Lower lobe of right lung (tissue), 2 donors: ENCODE data around the gene GATA5. TPM values are rescaled to one million over a fixed set of nuclear protein-coding genes. Genes with fewer than 3 reads are reported as not detected.
A peak's percentile ranks its signal among the peaks of the same experiment; 100 is the strongest.

Experiments used
- ATAC-seq, 2 donors: fragments of 200-7000 bp; cut with Tn5 transposase; one replicate each; pipeline ENCODE4 v1.9.1; 2020 to 2022; ENCODE audit warnings: mild to moderate bottlenecking in 2 of 2, moderate library complexity in 2 of 2
- DNase-seq: peaks from one replicate; pipeline ENCODE4 v3.0.0-alpha.2; 2020
- H3K27ac ChIP-seq: fragments of 200-600 bp; one replicate; pipeline ENCODE4 v1.8.0; 2022
- H3K27me3 ChIP-seq: fragments of 200-600 bp; one replicate; pipeline ENCODE4 v1.8.0; 2022; ENCODE audit warnings: low read depth
- H3K36me3 ChIP-seq: fragments of 200-600 bp; one replicate; pipeline ENCODE4 v1.8.0; 2022; ENCODE audit warnings: mild to moderate bottlenecking
- H3K4me1 ChIP-seq: fragments of 200-600 bp; one replicate; pipeline ENCODE4 v1.8.0; 2022
- H3K4me3 ChIP-seq: fragments of 200-600 bp; one replicate; pipeline ENCODE4 v1.8.0; 2022; ENCODE audit warnings: mild to moderate bottlenecking
- H3K9me3 ChIP-seq: fragments of 200-600 bp; one replicate; pipeline ENCODE4 v1.8.0; 2022
- CTCF ChIP-seq: fragments of 200-600 bp; IDR thresholded peaks from one replicate; pipeline ENCODE4 v1.8.0; 2022; ENCODE audit warnings: antibody characterized with exemption, mild to moderate bottlenecking
- intact Hi-C: fragments of 100-400 bp; cut with DNase I; formaldehyde crosslinking; loops from one replicate; pipeline ENCODE4 v1.11.0; 2022
- total RNA-seq: library from RNA; stranded (reverse); fragmentation: NEBNext Ultra II Directional; extraction: Animal tissue kit (Norgen Biotek cat#: 25700); gene quantifications from one replicate; pipeline ENCODE4 v1.2.1, GENCODE V29; 2021
- donor health status: DM: no; HTN: yes; CAD: no; lungs with severe emphysema.

GATA5 gene
- total RNA-seq, 1 donor from 2014 or later = 1.8 TPM

- ATAC-seq = no peak
- intact Hi-C loops = no loop called here
- H3K27me3 ChIP-seq = peaks cover 80% of the 10 kb centered on the region
- peak overlapping the region; percentile 53 for H3K4me3 ChIP-seq
- H3K9me3 ChIP-seq = no peaks in the 10 kb centered on the region
- DNase-seq = no peak
- peaks cover 12% of the 10 kb centered on the region for H3K4me1 ChIP-seq
- H3K36me3 ChIP-seq = no peaks in the 10 kb centered on the region
- no peak for TF ChIP-seq CTCF
- peak overlapping the region; percentile 24 for H3K27ac ChIP-seq
These were observed 1.8 kb downstream of the GATA5 start for GRCh38 chr20:62473717-62474603.

DNA sequence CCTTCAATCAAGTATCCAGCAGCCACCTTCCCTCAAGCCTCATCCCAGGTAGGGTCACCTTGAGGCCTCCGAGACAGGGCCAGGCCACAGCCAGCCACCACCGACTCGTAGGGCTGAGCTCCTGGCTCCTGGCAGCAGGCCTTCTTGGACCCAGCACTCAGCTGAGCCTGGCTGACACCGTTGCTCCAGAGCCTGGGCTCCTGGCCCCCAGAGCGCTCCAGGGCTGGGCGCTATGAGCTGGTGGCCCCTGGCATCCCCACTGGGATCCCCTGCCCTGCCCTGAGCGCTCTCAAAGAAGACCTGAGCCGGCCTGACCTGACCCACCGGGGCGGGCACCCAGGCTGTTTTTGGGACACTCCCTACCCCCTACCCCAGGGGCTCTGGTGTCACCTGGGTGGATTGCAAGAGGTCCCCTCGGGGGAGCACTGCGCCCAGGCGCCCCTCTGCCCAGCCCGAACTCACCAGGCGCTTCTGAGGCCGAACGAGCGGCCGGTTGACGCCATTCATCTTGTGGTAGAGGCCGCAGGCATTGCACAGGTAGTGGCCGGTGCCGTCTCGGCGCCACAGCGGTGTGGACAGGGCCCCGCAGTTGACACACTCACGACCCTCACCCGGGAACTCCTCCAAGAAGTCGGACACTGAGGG is 2.7 kb downstream of the GATA5 start:
- no peaks in the 10 kb centered on the region for H3K36me3 ChIP-seq
- no peak overlapping the region for H3K27ac ChIP-seq
- intact Hi-C loops = no loop called here
- no peak for TF ChIP-seq CTCF
- H3K9me3 ChIP-seq = no peaks in the 10 kb centered on the region
- no peak for ATAC-seq
- peak overlapping the region; percentile 11 for H3K4me3 ChIP-seq
- peaks cover 80% of the 10 kb centered on the region for H3K27me3 ChIP-seq
- peaks cover 12% of the 10 kb centered on the region for H3K4me1 ChIP-seq
- DNase-seq = no peak

GRCh38 chr20:62472138-62472940 is 3.5 kb downstream of the GATA5 start:
- H3K27me3 ChIP-seq = peaks cover 73% of the 10 kb centered on the region
- no peak overlapping the region for H3K4me3 ChIP-seq
- intact Hi-C loops = no loop called here
- H3K36me3 ChIP-seq = no peaks in the 10 kb centered on the region
- no peaks in the 10 kb centered on the region for H3K9me3 ChIP-seq
- no peak overlapping the region for H3K27ac ChIP-seq
- no peak for DNase-seq
- ATAC-seq = no peak
- TF ChIP-seq CTCF = no peak
- peaks cover 12% of the 10 kb centered on the region for H3K4me1 ChIP-seq

DNA sequence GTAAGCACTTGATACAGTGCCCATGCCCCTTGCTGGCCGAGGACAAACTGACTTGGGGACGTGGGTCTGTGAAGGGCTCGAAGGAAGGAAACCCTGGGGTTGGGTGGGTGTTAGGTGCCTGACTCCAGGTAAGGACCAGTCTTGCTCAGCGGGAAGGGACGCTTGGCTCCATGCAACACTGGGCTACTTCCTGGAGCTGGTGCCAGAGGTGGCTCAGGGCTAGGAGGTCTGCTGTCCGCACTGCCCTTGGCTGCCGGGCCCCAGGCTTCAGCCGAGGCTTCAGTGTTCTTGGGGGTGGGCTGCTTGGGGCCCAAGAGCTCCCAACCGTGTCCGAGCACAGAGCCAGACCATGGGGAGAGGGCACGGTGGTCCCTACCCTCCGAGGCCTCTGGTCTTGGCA is 5.3 kb downstream of the GATA5 start:
- TF ChIP-seq CTCF = no peak
- Histone ChIP-seq H3K4me3 (no peak overlapping the region), H3K27me3 (peaks cover 61% of the 10 kb centered on the region), H3K9me3 (no peaks in the 10 kb centered on the region), H3K27ac (no peak overlapping the region), H3K4me1 (peaks cover 3% of the 10 kb centered on the region), H3K36me3 (no peaks in the 10 kb centered on the region)
- intact Hi-C loops = no loop called here
- DNase-seq (no peak), ATAC-seq (no peak)

GRCh38 chr20:62470001-62470400 is 5.8 kb downstream of the GATA5 start:
- ATAC-seq (no peak), DNase-seq (no peak)
- TF ChIP-seq CTCF = no peak
- H3K9me3 ChIP-seq = no peaks in the 10 kb centered on the region
- H3K4me1 ChIP-seq = no peaks in the 10 kb centered on the region
- H3K27me3 ChIP-seq = peaks cover 56% of the 10 kb centered on the region
- no peak overlapping the region for H3K4me3 ChIP-seq
- H3K27ac ChIP-seq = no peak overlapping the region
- intact Hi-C loops = no loop called here
- no peaks in the 10 kb centered on the region for H3K36me3 ChIP-seq
